Loucy (cell line): Measurements from ENCODE around the gene C15orf62.

ENCODE experiments used
- H2AFZ ChIP-seq: fragments of 200-600 bp; sonication (generic); 2 replicates; pipeline ENCODE4 v1.6.0; 2016; ENCODE audit warnings: antibody characterized with exemption, mild to moderate bottlenecking, low read length, moderate library complexity
- H3F3A ChIP-seq: fragments of 200-600 bp; 2 replicates; pipeline ENCODE4 v1.6.0; 2016; ENCODE audit warnings: antibody characterized with exemption, low read depth, mild to moderate bottlenecking
- H3K27me3 ChIP-seq: fragments of 200-600 bp; sonication (generic); 2 replicates; pipeline ENCODE4 v1.6.1; 2014; ENCODE audit warnings: low read length, mild to moderate bottlenecking; ENCODE audit not compliant: insufficient read depth, poor library complexity, severe bottlenecking
- H3K36me3 ChIP-seq: fragments of 200-600 bp; sonication (generic); 2 replicates; pipeline ENCODE4 v1.6.1; 2016; ENCODE audit warnings: low read length; ENCODE audit not compliant: insufficient read depth
- H3K4me1 ChIP-seq: fragments of 200-600 bp; sonication (generic); 2 replicates; pipeline ENCODE4 v1.5.1; 2014; ENCODE audit warnings: low read length, mild to moderate bottlenecking; ENCODE audit not compliant: insufficient read depth, poor library complexity, severe bottlenecking
- H3K4me2 ChIP-seq: fragments of 200-600 bp; sonication (generic); 2 replicates; pipeline ENCODE4 v1.6.0; 2014; ENCODE audit warnings: antibody characterized with exemption, low read length, low read depth, mild to moderate bottlenecking; ENCODE audit not compliant: poor library complexity, severe bottlenecking
- H3K4me3 ChIP-seq: fragments of 200-600 bp; sonication (generic); 2 replicates; pipeline ENCODE4 v1.5.1; 2014; ENCODE audit warnings: low read length, mild to moderate bottlenecking, mixed read lengths; ENCODE audit not compliant: poor library complexity, severe bottlenecking
- H3K79me2 ChIP-seq: fragments of 200-600 bp; sonication (generic); 2 replicates; pipeline ENCODE4 v1.6.1; 2014; ENCODE audit warnings: low read length; ENCODE audit not compliant: insufficient read depth
- H3K9ac ChIP-seq: fragments of 200-600 bp; sonication (generic); 2 replicates; pipeline ENCODE4 v1.6.0; 2014; ENCODE audit warnings: mild to moderate bottlenecking, low read depth, low read length, moderate library complexity; ENCODE audit not compliant: poor library complexity, severe bottlenecking
- H3K9me2 ChIP-seq: fragments of 200-600 bp; sonication (generic); replicated peaks from 2 replicates; pipeline ENCODE4 v1.6.1; 2016; ENCODE audit warnings: low read depth, low read length, mixed read lengths
- H3K9me3 ChIP-seq: fragments of 200-600 bp; sonication (generic); 2 replicates; pipeline ENCODE4 v1.6.1; 2014; ENCODE audit warnings: mild to moderate bottlenecking, antibody characterized with exemption, low read length, low read depth; ENCODE audit not compliant: insufficient read depth
- H4K20me1 ChIP-seq: fragments of 200-600 bp; sonication (generic); 2 replicates; pipeline ENCODE4 v1.6.0; 2014; ENCODE audit warnings: antibody characterized with exemption, low read length, mild to moderate bottlenecking; ENCODE audit not compliant: insufficient read depth, poor library complexity, severe bottlenecking
- CTCF ChIP-seq: fragments of 200-600 bp; sonication (generic); conservative IDR thresholded peaks from 2 replicates; pipeline ENCODE4 v1.5.1; 2014; ENCODE audit warnings: mild to moderate bottlenecking, antibody characterized with exemption, low read length
- EZH2phosphoT487 ChIP-seq: fragments of 200-600 bp; IDR thresholded peaks from 2 replicates; pipeline ENCODE4 v1.6.1; 2018; ENCODE audit warnings: antibody characterized with exemption, mild to moderate bottlenecking, moderate library complexity, borderline replicate concordance

The C15orf62 gene

GRCh38 chr15:40796041-40796440, 26.3 kb downstream of the C15orf62 start:
- H3K4me2 ChIP-seq: no peak overlapping the region
- no peak for TF ChIP-seq EZH2phosphoT487
- no peak for TF ChIP-seq CTCF
- H3F3A ChIP-seq: no peaks in the 10 kb centered on the region
- H3K36me3 ChIP-seq: no peaks in the 10 kb centered on the region
- H3K9me3 ChIP-seq: no peaks in the 10 kb centered on the region
- H3K4me1 ChIP-seq: no peaks in the 10 kb centered on the region
- H3K79me2 ChIP-seq: no peaks in the 10 kb centered on the region
- no peak overlapping the region for H3K9ac ChIP-seq
- no peaks in the 10 kb centered on the region for H3K9me2 ChIP-seq
- H4K20me1 ChIP-seq: no peaks in the 10 kb centered on the region
- no peak overlapping the region for H3K4me3 ChIP-seq
- H3K27me3 ChIP-seq: no peaks in the 10 kb centered on the region
- no peak overlapping the region for H2AFZ ChIP-seq

GRCh38 chr15:40796512-40796911, 26.7 kb downstream of the C15orf62 start:
- Histone ChIP-seq H3K79me2 (no peaks in the 10 kb centered on the region), H3K4me2 (no peak overlapping the region), H3K27me3 (no peaks in the 10 kb centered on the region), H3K9me2 (no peaks in the 10 kb centered on the region), H2AFZ (no peak overlapping the region), H4K20me1 (no peaks in the 10 kb centered on the region), H3K9ac (no peak overlapping the region), H3K36me3 (no peaks in the 10 kb centered on the region), H3K4me3 (no peak overlapping the region), H3K4me1 (no peaks in the 10 kb centered on the region), H3F3A (no peaks in the 10 kb centered on the region), H3K9me3 (no peaks in the 10 kb centered on the region)
- TF ChIP-seq CTCF (no peak), EZH2phosphoT487 (no peak)

GRCh38 chr15:40799523-40799922, 29.7 kb downstream of the C15orf62 start:
- no peak overlapping the region for H3K4me2 ChIP-seq
- no peaks in the 10 kb centered on the region for H3K9me2 ChIP-seq
- no peaks in the 10 kb centered on the region for H3K9me3 ChIP-seq
- H3K36me3 ChIP-seq: no peaks in the 10 kb centered on the region
- no peaks in the 10 kb centered on the region for H4K20me1 ChIP-seq
- H3F3A ChIP-seq: no peaks in the 10 kb centered on the region
- no peak overlapping the region for H3K9ac ChIP-seq
- H3K79me2 ChIP-seq: peaks cover 7% of the 10 kb centered on the region; the same call in 1 of the 2 replicates
- no peak overlapping the region for H3K4me3 ChIP-seq
- H3K4me1 ChIP-seq: no peaks in the 10 kb centered on the region
- no peak overlapping the region for H2AFZ ChIP-seq
- no peaks in the 10 kb centered on the region for H3K27me3 ChIP-seq
- TF ChIP-seq EZH2phosphoT487 (no peak), CTCF (no peak)
